PC-9 (cell line): ENCODE measurements around the gene CXCR5. TPM values are rescaled to one million over a fixed set of nuclear protein-coding genes. Genes with fewer than 3 reads are reported as not detected.
A peak's percentile ranks its signal among the peaks of the same experiment; 100 is the strongest.

Source experiments
- BruUV-seq: library from RNA; stranded (reverse); fragments of 400-500 nt; replicated peaks from 2 replicates; lab custom pipeline; 2021; lab: Mats Ljungman, UMichigan
- CTCF ChIA-PET: fragments of 300-600 bp; sonication (Branson Sonifier 250); formaldehyde crosslinking; loops from one replicate; lab custom pipeline; 2022; ENCODE audit warnings: antibody characterized with exemption; lab: Charles Lee
- POLR2A ChIA-PET: fragments of 300-600 bp; sonication (Branson Sonifier 250); formaldehyde crosslinking; loops from one replicate; lab custom pipeline; 2022; ENCODE audit warnings: antibody characterized with exemption; ENCODE audit not compliant: unreplicated experiment; lab: Charles Lee
- DNase-seq, 2 experiments: peaks; one replicate each; pipeline versions ENCODE4 v3.0.0 to v3.0.0-alpha.2; 2015 to 2022; ENCODE audit warnings: mixed read lengths in 1 of 2
- H2AFZ ChIP-seq: fragments of 200-600 bp; sonication (generic); 2 replicates; pipeline ENCODE4 v1.8.1; 2017; ENCODE audit warnings: antibody characterized with exemption
- H3F3A ChIP-seq: fragments of 200-600 bp; sonication (generic); 2 replicates; pipeline ENCODE4 v1.8.1; 2017; ENCODE audit warnings: antibody characterized with exemption, mild to moderate bottlenecking, low read depth; ENCODE audit not compliant: insufficient read depth
- H3K27ac ChIP-seq: fragments of 200-600 bp; sonication (generic); 2 replicates; pipeline ENCODE4 v1.6.1; 2016; ENCODE audit warnings: mixed run types
- H3K27me3 ChIP-seq: fragments of 200-600 bp; sonication (generic); 2 replicates; pipeline ENCODE4 v1.6.1; 2016; ENCODE audit warnings: low read depth, mixed run types; ENCODE audit not compliant: insufficient read depth
- H3K36me3 ChIP-seq: fragments of 200-600 bp; sonication (generic); 2 replicates; pipeline ENCODE4 v1.6.1; 2016; ENCODE audit warnings: low read depth, mixed run types
- H3K4me1 ChIP-seq: fragments of 200-600 bp; sonication (generic); replicated peaks from 2 replicates; pipeline ENCODE4 v1.6.1; 2016; ENCODE audit warnings: mixed run types; ENCODE audit not compliant: insufficient read depth
- H3K4me2 ChIP-seq: fragments of 200-600 bp; sonication (generic); 2 replicates; pipeline ENCODE4 v1.6.1; 2017; ENCODE audit warnings: mixed run types
- H3K4me3 ChIP-seq: fragments of 200-600 bp; sonication (generic); 2 replicates; pipeline ENCODE4 v1.6.1; 2016; ENCODE audit warnings: mixed run types
- H3K79me2 ChIP-seq: fragments of 200-600 bp; sonication (generic); 2 replicates; pipeline ENCODE4 v1.6.1; 2017; ENCODE audit warnings: low read depth, mixed run types
- H3K9me2 ChIP-seq: fragments of 200-600 bp; sonication (generic); 2 replicates; pipeline ENCODE4 v1.8.1; 2017; ENCODE audit warnings: mild to moderate bottlenecking; ENCODE audit not compliant: insufficient read depth
- H3K9me3 ChIP-seq: fragments of 200-600 bp; sonication (generic); 2 replicates; pipeline ENCODE4 v1.8.1; 2016; ENCODE audit warnings: low read depth; ENCODE audit not compliant: insufficient read depth
- H4K20me1 ChIP-seq: fragments of 200-600 bp; sonication (generic); 2 replicates; pipeline ENCODE4 v1.8.1; 2017; ENCODE audit not compliant: insufficient read depth
- EZH2 ChIP-seq: fragments of 200-600 bp; sonication (generic); IDR thresholded peaks from 2 replicates; pipeline ENCODE4 v1.8.0; 2017; ENCODE audit warnings: antibody characterized with exemption, low read depth
- intact Hi-C: fragments of 100-400 bp; cut with micrococcal nuclease; formaldehyde crosslinking; loops from one replicate; pipeline ENCODE4 v1.10.0; 2022; ENCODE audit not compliant: unreplicated experiment
- total RNA-seq: library from RNA; stranded (reverse); gene quantifications from 2 replicates; pipeline ENCODE4 v1.2.3, GENCODE V29; 2021
- TF ChIP-seq, protein P1 (sequence below): fragments of 200-600 bp; sonication (generic); conservative IDR thresholded peaks from 2 replicates; pipeline ENCODE4 v1.6.1; 2017; ENCODE audit warnings: mixed run types, antibody characterized with exemption, mild to moderate bottlenecking, moderate library complexity

The CXCR5 gene
- total RNA-seq, 1 experiment from 2014 or later, result not detected

GRCh38 chr11:118928101-118928869 is 44.6 kb downstream of the CXCR5 start:
- BruUV-seq, result TSS peak; percentile 3
- H2AFZ ChIP-seq, result peak overlapping the region; percentile 75
- intact Hi-C loops, result loop anchor here (1.0 to 5.0 kb wide), 8 partner anchors 21 to 409 kb away; partner anchors contain the start of genes DDX6, RPS25, TRAPPC4 and UPK2

DNA sequence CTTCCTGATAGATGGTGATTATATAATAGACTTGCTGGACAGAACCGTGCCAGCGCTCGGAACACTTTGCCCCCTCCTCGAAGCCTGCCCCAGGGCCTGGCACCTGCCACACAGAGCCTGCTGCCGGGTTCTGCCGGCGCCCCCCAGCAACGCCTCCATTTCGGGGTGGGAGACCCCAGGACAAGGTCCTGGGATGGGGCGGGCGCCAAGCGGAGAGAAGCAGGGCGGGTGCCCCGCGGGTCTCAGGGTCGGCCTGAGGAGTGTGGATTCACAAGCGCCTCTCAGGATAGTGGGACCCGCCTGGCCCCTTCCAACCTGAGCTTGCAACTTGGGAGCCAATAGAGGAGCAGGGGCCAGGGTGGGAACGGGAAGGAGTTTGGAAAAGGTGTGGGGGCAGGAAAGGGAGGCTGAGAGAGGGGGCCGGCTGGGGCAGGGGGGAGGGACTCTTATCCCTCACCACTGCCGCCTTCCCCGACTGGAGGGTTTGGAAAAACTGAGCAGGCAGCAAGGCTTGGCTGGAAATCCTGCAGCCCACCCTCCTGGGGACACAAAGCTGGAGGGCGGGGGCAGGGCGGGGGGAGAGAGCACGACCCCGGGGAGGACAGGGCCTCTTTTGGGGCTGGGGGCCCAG is 45.3 kb downstream of the CXCR5 start:
- DNase-seq, result peak in 1 of 2 experiments; percentile 71
- H3K9me2 ChIP-seq, result no peaks in the 10 kb centered on the region
- H2AFZ ChIP-seq, result peak overlapping the region; percentile 75
- no peaks in the 10 kb centered on the region for H3K27me3 ChIP-seq
- peak overlapping the region; percentile 55 for H3K27ac ChIP-seq
- 0 out of 2 replicates have a peak, but pooled peaks cover 7% of the 10 kb centered on the region for H4K20me1 ChIP-seq
- POLR2A ChIA-PET, result interaction anchor here (0.6 kb wide), 2 partner anchors 109 to 144 kb away, joined by 4 to 8 read pairs; no protein-coding TSS in a partner anchor
- H3K4me2 ChIP-seq, result peak overlapping the region; percentile 97
- no peak for TF ChIP-seq EZH2
- TF ChIP-seq, protein P1, sequence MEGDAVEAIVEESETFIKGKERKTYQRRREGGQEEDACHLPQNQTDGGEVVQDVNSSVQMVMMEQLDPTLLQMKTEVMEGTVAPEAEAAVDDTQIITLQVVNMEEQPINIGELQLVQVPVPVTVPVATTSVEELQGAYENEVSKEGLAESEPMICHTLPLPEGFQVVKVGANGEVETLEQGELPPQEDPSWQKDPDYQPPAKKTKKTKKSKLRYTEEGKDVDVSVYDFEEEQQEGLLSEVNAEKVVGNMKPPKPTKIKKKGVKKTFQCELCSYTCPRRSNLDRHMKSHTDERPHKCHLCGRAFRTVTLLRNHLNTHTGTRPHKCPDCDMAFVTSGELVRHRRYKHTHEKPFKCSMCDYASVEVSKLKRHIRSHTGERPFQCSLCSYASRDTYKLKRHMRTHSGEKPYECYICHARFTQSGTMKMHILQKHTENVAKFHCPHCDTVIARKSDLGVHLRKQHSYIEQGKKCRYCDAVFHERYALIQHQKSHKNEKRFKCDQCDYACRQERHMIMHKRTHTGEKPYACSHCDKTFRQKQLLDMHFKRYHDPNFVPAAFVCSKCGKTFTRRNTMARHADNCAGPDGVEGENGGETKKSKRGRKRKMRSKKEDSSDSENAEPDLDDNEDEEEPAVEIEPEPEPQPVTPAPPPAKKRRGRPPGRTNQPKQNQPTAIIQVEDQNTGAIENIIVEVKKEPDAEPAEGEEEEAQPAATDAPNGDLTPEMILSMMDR, result 0 out of 2 replicates have a peak, but pooled peaks have one; percentile 16
- H3K79me2 ChIP-seq, result peaks cover 30% of the 10 kb centered on the region
- H3K4me3 ChIP-seq, result peak overlapping the region; percentile 84
- CTCF ChIA-PET, result interaction anchor here (0.6 to 1.4 kb wide), 3 partner anchors 14 to 549 kb away, joined by 3 to 7 read pairs (median 3); no protein-coding TSS in a partner anchor
- intact Hi-C loops, result loop anchor here (1.0 to 5.0 kb wide), 8 partner anchors 22 to 408 kb away; partner anchors contain the start of genes DDX6, RPS25, TRAPPC4 and UPK2
- H3K4me1 ChIP-seq, result peaks cover 39% of the 10 kb centered on the region
- BruUV-seq, result no TSS peak
- peaks cover 31% of the 10 kb centered on the region for H3F3A ChIP-seq
- H3K36me3 ChIP-seq, result no peaks in the 10 kb centered on the region
- H3K9me3 ChIP-seq, result no peaks in the 10 kb centered on the region

More at GRCh38 chr11:118928101-118928869, 44.6 kb downstream of the CXCR5 start:
- Histone ChIP-seq H3K9me2 (no peaks in the 10 kb centered on the region), H3F3A (peaks cover 27% of the 10 kb centered on the region; the same call in 1 of the 2 replicates), H3K9me3 (no peaks in the 10 kb centered on the region), H3K27me3 (no peaks in the 10 kb centered on the region), H3K4me1 (peaks cover 32% of the 10 kb centered on the region), H3K79me2 (peaks cover 37% of the 10 kb centered on the region), H4K20me1 (0 out of 2 replicates have a peak, but pooled peaks cover 13% of the 10 kb centered on the region), H3K4me3 (peak overlapping the region; percentile 84), H3K36me3 (no peaks in the 10 kb centered on the region), H3K4me2 (peak overlapping the region; percentile 97), H3K27ac (peak overlapping the region; percentile 64)
- TF ChIP-seq EZH2, result no peak
- TF ChIP-seq, protein P1, result peak; percentile 99
- DNase-seq, result peak; percentile 91 to 97
- POLR2A ChIA-PET, result interaction anchor here (0.6 to 0.7 kb wide), 3 partner anchors 18 to 238 kb away, joined by 3 to 39 read pairs (median 4); no protein-coding TSS in a partner anchor
- CTCF ChIA-PET, result interaction anchor here (0.5 to 1.4 kb wide), 3 partner anchors 13 to 20 kb away, joined by 3 to 7 read pairs (median 4); no protein-coding TSS in a partner anchor
